ENCODE results near the gene PLA2G2F.

GRCh38 chr1:20138961-20139550, at the start of gene PLA2G2F:
- no peak for TF ChIP-seq USF2 (IDR thresholded peaks at IDR 0.05; ENCODE audit: borderline replicate concordance, low read depth, low read length)
- no peak for TF ChIP-seq CBX5 (IDR thresholded peaks at IDR 0.05; ENCODE audit: low read depth)
- TF ChIP-seq POLR2AphosphoS5 (IDR thresholded peaks at IDR 0.05; ENCODE audit: low read length) = no peak
- TF ChIP-seq, protein P1, sequence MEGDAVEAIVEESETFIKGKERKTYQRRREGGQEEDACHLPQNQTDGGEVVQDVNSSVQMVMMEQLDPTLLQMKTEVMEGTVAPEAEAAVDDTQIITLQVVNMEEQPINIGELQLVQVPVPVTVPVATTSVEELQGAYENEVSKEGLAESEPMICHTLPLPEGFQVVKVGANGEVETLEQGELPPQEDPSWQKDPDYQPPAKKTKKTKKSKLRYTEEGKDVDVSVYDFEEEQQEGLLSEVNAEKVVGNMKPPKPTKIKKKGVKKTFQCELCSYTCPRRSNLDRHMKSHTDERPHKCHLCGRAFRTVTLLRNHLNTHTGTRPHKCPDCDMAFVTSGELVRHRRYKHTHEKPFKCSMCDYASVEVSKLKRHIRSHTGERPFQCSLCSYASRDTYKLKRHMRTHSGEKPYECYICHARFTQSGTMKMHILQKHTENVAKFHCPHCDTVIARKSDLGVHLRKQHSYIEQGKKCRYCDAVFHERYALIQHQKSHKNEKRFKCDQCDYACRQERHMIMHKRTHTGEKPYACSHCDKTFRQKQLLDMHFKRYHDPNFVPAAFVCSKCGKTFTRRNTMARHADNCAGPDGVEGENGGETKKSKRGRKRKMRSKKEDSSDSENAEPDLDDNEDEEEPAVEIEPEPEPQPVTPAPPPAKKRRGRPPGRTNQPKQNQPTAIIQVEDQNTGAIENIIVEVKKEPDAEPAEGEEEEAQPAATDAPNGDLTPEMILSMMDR (IDR thresholded peaks at IDR 0.05 in 2 of 3, conservative IDR thresholded peaks at IDR 0.05 in 1 of 3; ENCODE audit: control insufficient read depth in 2 of 3, extremely low read depth in 1 of 3, insufficient read depth in 1 of 3, low read depth in 3 of 3, low read length in 3 of 3) = no peak
- TF ChIP-seq NFIC (IDR thresholded peaks at IDR 0.05; ENCODE audit: low read depth, low read length) = no peak
- no peak for TF ChIP-seq SMC3 (IDR thresholded peaks at IDR 0.05; ENCODE audit: borderline replicate concordance, low read length)
- TF ChIP-seq, protein P2, sequence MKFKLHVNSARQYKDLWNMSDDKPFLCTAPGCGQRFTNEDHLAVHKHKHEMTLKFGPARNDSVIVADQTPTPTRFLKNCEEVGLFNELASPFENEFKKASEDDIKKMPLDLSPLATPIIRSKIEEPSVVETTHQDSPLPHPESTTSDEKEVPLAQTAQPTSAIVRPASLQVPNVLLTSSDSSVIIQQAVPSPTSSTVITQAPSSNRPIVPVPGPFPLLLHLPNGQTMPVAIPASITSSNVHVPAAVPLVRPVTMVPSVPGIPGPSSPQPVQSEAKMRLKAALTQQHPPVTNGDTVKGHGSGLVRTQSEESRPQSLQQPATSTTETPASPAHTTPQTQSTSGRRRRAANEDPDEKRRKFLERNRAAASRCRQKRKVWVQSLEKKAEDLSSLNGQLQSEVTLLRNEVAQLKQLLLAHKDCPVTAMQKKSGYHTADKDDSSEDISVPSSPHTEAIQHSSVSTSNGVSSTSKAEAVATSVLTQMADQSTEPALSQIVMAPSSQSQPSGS (IDR thresholded peaks at IDR 0.05; ENCODE audit: low read length) = no peak
- no peak for TF ChIP-seq BACH1 (IDR thresholded peaks at IDR 0.05; ENCODE audit: borderline replicate concordance)

Data from GM12878 (cell line).